GM23338 (cell line): ENCODE results near the gene PALM. TPM values are rescaled to one million over a fixed set of nuclear protein-coding genes. Genes with fewer than 3 reads are reported as not detected.

ENCODE experiments used
- ATAC-seq: fragments of 200-7000 bp; cut with Tn5 transposase; 3 replicates; pipeline ENCODE4 v1.9.1; 2020
- DNase-seq: peaks from one replicate; pipeline ENCODE4 v3.0.0-alpha.2; 2015; ENCODE audit warnings: low spot score
- H2AFZ ChIP-seq: fragments of 200-600 bp; sonication (generic); 2 replicates; pipeline ENCODE4 v1.8.0; 2016; ENCODE audit warnings: antibody characterized with exemption, mild to moderate bottlenecking, moderate library complexity
- H3F3A ChIP-seq: fragments of 200-600 bp; sonication (generic); replicated peaks from 2 replicates; pipeline ENCODE4 v1.8.0; 2017; ENCODE audit warnings: antibody characterized with exemption, mixed run types, low read depth
- H3K27ac ChIP-seq: fragments of 200-600 bp; sonication (generic); 2 replicates; pipeline ENCODE4 v1.6.1; 2016; ENCODE audit warnings: low read depth
- H3K27me3 ChIP-seq: fragments of 200-600 bp; sonication (generic); 2 replicates; pipeline ENCODE4 v1.8.0; 2016; ENCODE audit warnings: mild to moderate bottlenecking, mixed run types, moderate library complexity; ENCODE audit not compliant: insufficient read depth
- H3K36me3 ChIP-seq: fragments of 200-600 bp; sonication (generic); 2 replicates; pipeline ENCODE4 v1.8.0; 2016; ENCODE audit warnings: mild to moderate bottlenecking; ENCODE audit not compliant: insufficient read depth
- H3K4me1 ChIP-seq: fragments of 200-600 bp; sonication (generic); 2 replicates; pipeline ENCODE4 v1.8.0; 2016; ENCODE audit warnings: mild to moderate bottlenecking, moderate library complexity; ENCODE audit not compliant: insufficient read depth
- H3K4me2 ChIP-seq: fragments of 200-600 bp; sonication (generic); 2 replicates; pipeline ENCODE4 v1.7.1; 2017; ENCODE audit warnings: mixed run types
- H3K4me3 ChIP-seq: fragments of 200-600 bp; sonication (generic); 2 replicates; pipeline ENCODE4 v1.6.1; 2016; ENCODE audit warnings: mixed run types
- H3K79me2 ChIP-seq: fragments of 200-600 bp; sonication (generic); replicated peaks from 2 replicates; pipeline ENCODE4 v1.8.0; 2017; ENCODE audit warnings: mild to moderate bottlenecking; ENCODE audit not compliant: insufficient read depth
- H3K9me2 ChIP-seq: fragments of 200-600 bp; sonication (generic); 2 replicates; pipeline ENCODE4 v1.8.0; 2017; ENCODE audit not compliant: insufficient read depth
- H4K20me1 ChIP-seq: fragments of 200-600 bp; sonication (generic); replicated peaks from 2 replicates; pipeline ENCODE4 v1.8.0; 2017; ENCODE audit warnings: mild to moderate bottlenecking; ENCODE audit not compliant: insufficient read depth
- H3K27ac Mint-ChIP-seq: 2 replicates; pipeline ENCODE4 v1.8.0; 2020; ENCODE audit warnings: inconsistent platforms, mild to moderate bottlenecking, moderate library complexity, mixed read lengths
- H3K27me3 Mint-ChIP-seq: 3 replicates; pipeline ENCODE4 v1.8.0; 2022; ENCODE audit warnings: low read depth, mild to moderate bottlenecking, moderate library complexity, mixed read lengths, inconsistent platforms; ENCODE audit not compliant: insufficient read depth, poor library complexity
- H3K36me3 Mint-ChIP-seq: 3 replicates; pipeline ENCODE4 v1.8.0; 2021; ENCODE audit warnings: low read depth, mild to moderate bottlenecking, inconsistent platforms, moderate library complexity, mixed read lengths
- H3K4me1 Mint-ChIP-seq: 3 replicates; pipeline ENCODE4 v1.8.0; 2020; ENCODE audit warnings: mild to moderate bottlenecking, inconsistent platforms, mixed read lengths
- H3K4me3 Mint-ChIP-seq: 3 replicates; pipeline ENCODE4 v1.8.0; 2021; ENCODE audit warnings: moderate library complexity, mild to moderate bottlenecking, inconsistent platforms, mixed read lengths
- H3K9me3 Mint-ChIP-seq: 3 replicates; pipeline ENCODE4 v1.8.0; 2020; ENCODE audit warnings: moderate library complexity, mild to moderate bottlenecking, inconsistent platforms, mixed read lengths
- CREB1 ChIP-seq: fragments of 250-450 bp; sonication (Bioruptor Pico); IDR thresholded peaks from 2 replicates; pipeline ENCODE4 v1.5.0; 2020; ENCODE audit warnings: low read depth, mild to moderate bottlenecking, moderate library complexity
- EZH2 ChIP-seq: fragments of 200-600 bp; sonication (generic); IDR thresholded peaks from one replicate; pipeline ENCODE4 v1.8.0; 2017; ENCODE audit warnings: antibody characterized with exemption, mild to moderate bottlenecking, low read depth; ENCODE audit not compliant: unreplicated experiment
- EZH2phosphoT487 ChIP-seq: fragments of 200-600 bp; sonication (generic); IDR thresholded peaks from one replicate; pipeline ENCODE4 v1.8.1; 2018; ENCODE audit warnings: antibody characterized with exemption; ENCODE audit not compliant: unreplicated experiment
- JUNB ChIP-seq: IDR thresholded peaks from one replicate; pipeline ENCODE4 v1.6.1; 2016; ENCODE audit warnings: antibody characterized with exemption; ENCODE audit not compliant: unreplicated experiment
- NANOG ChIP-seq: IDR thresholded peaks from 2 replicates; pipeline ENCODE4 v1.6.1; 2016; ENCODE audit warnings: antibody characterized with exemption, borderline replicate concordance
- POLR2AphosphoS5 ChIP-seq: IDR thresholded peaks from 2 replicates; pipeline ENCODE4 v1.6.1; 2016; ENCODE audit warnings: antibody characterized with exemption, low read depth
- STAT1 ChIP-seq: IDR thresholded peaks from one replicate; pipeline ENCODE4 v1.6.1; 2016; ENCODE audit warnings: antibody characterized with exemption; ENCODE audit not compliant: unreplicated experiment
- ZNF114 ChIP-seq: fragments of 250-450 bp; sonication (Bioruptor Pico); IDR thresholded peaks from 2 replicates; pipeline ENCODE4 v1.5.0; 2020; ENCODE audit warnings: mild to moderate bottlenecking, moderate library complexity
- ZNF331 ChIP-seq: fragments of 250-450 bp; sonication (Bioruptor Pico); IDR thresholded peaks from 2 replicates; pipeline ENCODE4 v1.5.0; 2020; ENCODE audit warnings: low read depth, mild to moderate bottlenecking, moderate library complexity
- polyA plus RNA-seq: library from polyadenylated mRNA; unstranded; fragments of >200 nt; fragmentation: Nextera tagmentation; extraction: Ambion mirVana; gene quantifications from 2 replicates; pipeline ENCODE4 v1.2.1, GENCODE V29; 2016
- total RNA-seq: library from RNA; depleted of rRNA; stranded (reverse); fragments of >200 nt; shearing (Covaris generic); gene quantifications from 2 replicates; pipeline ENCODE4 v1.2.3, GENCODE V29; 2014
- TF ChIP-seq, protein P1 (sequence below), 2 experiments: fragments of 200-600 bp in 1 of 2; sonication (generic) in 1 of 2; conservative IDR thresholded peaks; 2 replicates each; pipeline versions ENCODE4 v1.5.1 to v1.6.1; 2016 to 2017; ENCODE audit warnings: antibody characterized with exemption in 2 of 2, low read depth in 2 of 2, mild to moderate bottlenecking in 2 of 2, moderate library complexity in 1 of 2
- TF ChIP-seq, protein P2 (sequence below): fragments of 250-450 bp; sonication (Bioruptor Pico); IDR thresholded peaks from 2 replicates; pipeline ENCODE4 v1.5.0; 2020; ENCODE audit warnings: mild to moderate bottlenecking, moderate library complexity
- TF ChIP-seq, protein P3 (sequence below): IDR thresholded peaks from 2 replicates; pipeline ENCODE4 v1.6.1; 2016; ENCODE audit warnings: antibody characterized with exemption
- TF ChIP-seq, protein P4 (sequence below): IDR thresholded peaks from one replicate; pipeline ENCODE4 v1.6.1; 2018; ENCODE audit warnings: antibody characterized with exemption; ENCODE audit not compliant: unreplicated experiment

PALM gene
- total and polyA plus RNA-seq, 2 experiments from 2014 or later, result 3.8 to 26.1 TPM

DNA sequence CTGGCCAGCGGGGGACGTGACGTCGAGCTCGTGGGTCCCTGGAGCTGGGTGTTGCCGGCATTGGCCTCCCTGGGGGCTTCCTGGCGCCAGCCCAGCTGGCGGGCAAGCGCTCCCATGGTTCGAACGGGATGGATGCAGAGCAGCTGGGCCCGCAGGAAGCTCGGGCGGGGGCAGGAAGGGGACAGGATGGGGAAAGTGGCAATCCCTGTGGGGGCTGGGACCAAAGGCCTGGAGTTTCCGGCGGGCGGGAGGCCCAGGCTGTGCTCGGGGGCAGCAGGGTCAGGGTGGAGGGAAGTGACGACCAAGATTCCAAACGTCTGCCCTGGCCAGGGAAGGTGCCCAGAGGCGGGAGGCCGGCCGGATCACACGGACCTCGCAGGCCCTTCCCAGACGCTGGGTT is 19.3 kb downstream of the PALM start:
- TF ChIP-seq, protein P1, sequence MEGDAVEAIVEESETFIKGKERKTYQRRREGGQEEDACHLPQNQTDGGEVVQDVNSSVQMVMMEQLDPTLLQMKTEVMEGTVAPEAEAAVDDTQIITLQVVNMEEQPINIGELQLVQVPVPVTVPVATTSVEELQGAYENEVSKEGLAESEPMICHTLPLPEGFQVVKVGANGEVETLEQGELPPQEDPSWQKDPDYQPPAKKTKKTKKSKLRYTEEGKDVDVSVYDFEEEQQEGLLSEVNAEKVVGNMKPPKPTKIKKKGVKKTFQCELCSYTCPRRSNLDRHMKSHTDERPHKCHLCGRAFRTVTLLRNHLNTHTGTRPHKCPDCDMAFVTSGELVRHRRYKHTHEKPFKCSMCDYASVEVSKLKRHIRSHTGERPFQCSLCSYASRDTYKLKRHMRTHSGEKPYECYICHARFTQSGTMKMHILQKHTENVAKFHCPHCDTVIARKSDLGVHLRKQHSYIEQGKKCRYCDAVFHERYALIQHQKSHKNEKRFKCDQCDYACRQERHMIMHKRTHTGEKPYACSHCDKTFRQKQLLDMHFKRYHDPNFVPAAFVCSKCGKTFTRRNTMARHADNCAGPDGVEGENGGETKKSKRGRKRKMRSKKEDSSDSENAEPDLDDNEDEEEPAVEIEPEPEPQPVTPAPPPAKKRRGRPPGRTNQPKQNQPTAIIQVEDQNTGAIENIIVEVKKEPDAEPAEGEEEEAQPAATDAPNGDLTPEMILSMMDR (conservative IDR thresholded peaks at IDR 0.05; ENCODE audit: low read depth in 2 of 2), result no peak
- TF ChIP-seq POLR2AphosphoS5 (no peak), ZNF331 (CRISPR knock-in tag) (no peak), EZH2 (no peak), EZH2phosphoT487 (no peak), NANOG (no peak), ZNF114 (CRISPR knock-in tag) (no peak), JUNB (no peak), CREB1 (no peak), STAT1 (no peak)
- TF ChIP-seq, protein P2, sequence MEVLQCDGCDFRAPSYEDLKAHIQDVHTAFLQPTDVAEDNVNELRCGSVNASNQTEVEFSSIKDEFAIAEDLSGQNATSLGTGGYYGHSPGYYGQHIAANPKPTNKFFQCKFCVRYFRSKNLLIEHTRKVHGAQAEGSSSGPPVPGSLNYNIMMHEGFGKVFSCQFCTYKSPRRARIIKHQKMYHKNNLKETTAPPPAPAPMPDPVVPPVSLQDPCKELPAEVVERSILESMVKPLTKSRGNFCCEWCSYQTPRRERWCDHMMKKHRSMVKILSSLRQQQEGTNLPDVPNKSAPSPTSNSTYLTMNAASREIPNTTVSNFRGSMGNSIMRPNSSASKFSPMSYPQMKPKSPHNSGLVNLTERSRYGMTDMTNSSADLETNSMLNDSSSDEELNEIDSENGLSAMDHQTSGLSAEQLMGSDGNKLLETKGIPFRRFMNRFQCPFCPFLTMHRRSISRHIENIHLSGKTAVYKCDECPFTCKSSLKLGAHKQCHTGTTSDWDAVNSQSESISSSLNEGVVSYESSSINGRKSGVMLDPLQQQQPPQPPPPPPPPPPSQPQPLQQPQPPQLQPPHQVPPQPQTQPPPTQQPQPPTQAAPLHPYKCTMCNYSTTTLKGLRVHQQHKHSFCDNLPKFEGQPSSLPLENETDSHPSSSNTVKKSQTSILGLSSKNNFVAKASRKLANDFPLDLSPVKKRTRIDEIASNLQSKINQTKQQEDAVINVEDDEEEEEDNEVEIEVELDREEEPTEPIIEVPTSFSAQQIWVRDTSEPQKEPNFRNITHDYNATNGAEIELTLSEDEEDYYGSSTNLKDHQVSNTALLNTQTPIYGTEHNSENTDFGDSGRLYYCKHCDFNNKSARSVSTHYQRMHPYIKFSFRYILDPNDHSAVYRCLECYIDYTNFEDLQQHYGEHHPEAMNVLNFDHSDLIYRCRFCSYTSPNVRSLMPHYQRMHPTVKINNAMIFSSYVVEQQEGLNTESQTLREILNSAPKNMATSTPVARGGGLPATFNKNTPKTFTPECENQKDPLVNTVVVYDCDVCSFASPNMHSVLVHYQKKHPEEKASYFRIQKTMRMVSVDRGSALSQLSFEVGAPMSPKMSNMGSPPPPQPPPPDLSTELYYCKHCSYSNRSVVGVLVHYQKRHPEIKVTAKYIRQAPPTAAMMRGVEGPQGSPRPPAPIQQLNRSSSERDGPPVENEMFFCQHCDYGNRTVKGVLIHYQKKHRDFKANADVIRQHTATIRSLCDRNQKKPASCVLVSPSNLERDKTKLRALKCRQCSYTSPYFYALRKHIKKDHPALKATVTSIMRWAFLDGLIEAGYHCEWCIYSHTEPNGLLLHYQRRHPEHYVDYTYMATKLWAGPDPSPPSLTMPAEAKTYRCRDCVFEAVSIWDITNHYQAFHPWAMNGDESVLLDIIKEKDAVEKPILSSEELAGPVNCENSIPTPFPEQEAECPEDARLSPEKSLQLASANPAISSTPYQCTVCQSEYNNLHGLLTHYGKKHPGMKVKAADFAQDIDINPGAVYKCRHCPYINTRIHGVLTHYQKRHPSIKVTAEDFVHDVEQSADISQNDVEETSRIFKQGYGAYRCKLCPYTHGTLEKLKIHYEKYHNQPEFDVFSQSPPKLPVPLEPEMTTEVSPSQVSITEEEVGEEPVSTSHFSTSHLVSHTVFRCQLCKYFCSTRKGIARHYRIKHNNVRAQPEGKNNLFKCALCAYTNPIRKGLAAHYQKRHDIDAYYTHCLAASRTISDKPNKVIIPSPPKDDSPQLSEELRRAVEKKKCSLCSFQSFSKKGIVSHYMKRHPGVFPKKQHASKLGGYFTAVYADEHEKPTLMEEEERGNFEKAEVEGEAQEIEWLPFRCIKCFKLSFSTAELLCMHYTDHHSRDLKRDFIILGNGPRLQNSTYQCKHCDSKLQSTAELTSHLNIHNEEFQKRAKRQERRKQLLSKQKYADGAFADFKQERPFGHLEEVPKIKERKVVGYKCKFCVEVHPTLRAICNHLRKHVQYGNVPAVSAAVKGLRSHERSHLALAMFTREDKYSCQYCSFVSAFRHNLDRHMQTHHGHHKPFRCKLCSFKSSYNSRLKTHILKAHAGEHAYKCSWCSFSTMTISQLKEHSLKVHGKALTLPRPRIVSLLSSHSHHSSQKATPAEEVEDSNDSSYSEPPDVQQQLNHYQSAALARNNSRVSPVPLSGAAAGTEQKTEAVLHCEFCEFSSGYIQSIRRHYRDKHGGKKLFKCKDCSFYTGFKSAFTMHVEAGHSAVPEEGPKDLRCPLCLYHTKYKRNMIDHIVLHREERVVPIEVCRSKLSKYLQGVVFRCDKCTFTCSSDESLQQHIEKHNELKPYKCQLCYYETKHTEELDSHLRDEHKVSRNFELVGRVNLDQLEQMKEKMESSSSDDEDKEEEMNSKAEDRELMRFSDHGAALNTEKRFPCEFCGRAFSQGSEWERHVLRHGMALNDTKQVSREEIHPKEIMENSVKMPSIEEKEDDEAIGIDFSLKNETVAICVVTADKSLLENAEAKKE (CRISPR knock-in tag), result no peak
- TF ChIP-seq, protein P3, sequence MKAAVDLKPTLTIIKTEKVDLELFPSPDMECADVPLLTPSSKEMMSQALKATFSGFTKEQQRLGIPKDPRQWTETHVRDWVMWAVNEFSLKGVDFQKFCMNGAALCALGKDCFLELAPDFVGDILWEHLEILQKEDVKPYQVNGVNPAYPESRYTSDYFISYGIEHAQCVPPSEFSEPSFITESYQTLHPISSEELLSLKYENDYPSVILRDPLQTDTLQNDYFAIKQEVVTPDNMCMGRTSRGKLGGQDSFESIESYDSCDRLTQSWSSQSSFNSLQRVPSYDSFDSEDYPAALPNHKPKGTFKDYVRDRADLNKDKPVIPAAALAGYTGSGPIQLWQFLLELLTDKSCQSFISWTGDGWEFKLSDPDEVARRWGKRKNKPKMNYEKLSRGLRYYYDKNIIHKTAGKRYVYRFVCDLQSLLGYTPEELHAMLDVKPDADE, result no peak
- TF ChIP-seq, protein P4, sequence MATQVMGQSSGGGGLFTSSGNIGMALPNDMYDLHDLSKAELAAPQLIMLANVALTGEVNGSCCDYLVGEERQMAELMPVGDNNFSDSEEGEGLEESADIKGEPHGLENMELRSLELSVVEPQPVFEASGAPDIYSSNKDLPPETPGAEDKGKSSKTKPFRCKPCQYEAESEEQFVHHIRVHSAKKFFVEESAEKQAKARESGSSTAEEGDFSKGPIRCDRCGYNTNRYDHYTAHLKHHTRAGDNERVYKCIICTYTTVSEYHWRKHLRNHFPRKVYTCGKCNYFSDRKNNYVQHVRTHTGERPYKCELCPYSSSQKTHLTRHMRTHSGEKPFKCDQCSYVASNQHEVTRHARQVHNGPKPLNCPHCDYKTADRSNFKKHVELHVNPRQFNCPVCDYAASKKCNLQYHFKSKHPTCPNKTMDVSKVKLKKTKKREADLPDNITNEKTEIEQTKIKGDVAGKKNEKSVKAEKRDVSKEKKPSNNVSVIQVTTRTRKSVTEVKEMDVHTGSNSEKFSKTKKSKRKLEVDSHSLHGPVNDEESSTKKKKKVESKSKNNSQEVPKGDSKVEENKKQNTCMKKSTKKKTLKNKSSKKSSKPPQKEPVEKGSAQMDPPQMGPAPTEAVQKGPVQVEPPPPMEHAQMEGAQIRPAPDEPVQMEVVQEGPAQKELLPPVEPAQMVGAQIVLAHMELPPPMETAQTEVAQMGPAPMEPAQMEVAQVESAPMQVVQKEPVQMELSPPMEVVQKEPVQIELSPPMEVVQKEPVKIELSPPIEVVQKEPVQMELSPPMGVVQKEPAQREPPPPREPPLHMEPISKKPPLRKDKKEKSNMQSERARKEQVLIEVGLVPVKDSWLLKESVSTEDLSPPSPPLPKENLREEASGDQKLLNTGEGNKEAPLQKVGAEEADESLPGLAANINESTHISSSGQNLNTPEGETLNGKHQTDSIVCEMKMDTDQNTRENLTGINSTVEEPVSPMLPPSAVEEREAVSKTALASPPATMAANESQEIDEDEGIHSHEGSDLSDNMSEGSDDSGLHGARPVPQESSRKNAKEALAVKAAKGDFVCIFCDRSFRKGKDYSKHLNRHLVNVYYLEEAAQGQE, result no peak
- H3K4me1 ChIP-seq, result no peaks in the 10 kb centered on the region
- Mint-ChIP-seq H3K27me3 (no peaks in the 10 kb centered on the region), H3K9me3 (peaks cover 2% of the 10 kb centered on the region; the same call in 1 of the 3 replicates), H3K36me3 (no peaks in the 10 kb centered on the region), H3K27ac (no peak overlapping the region), H3K4me3 (no peak overlapping the region), H3K4me1 (no peaks in the 10 kb centered on the region; the same call in 2 of the 3 replicates)
- no peaks in the 10 kb centered on the region; the same call in 1 of the 2 replicates for H4K20me1 ChIP-seq
- no peaks in the 10 kb centered on the region for H3F3A ChIP-seq
- H3K36me3 ChIP-seq, result no peaks in the 10 kb centered on the region; the same call in 1 of the 2 replicates
- no peak overlapping the region for H3K4me2 ChIP-seq
- no peak for DNase-seq
- H3K9me2 ChIP-seq, result no peaks in the 10 kb centered on the region
- H3K4me3 ChIP-seq, result no peak overlapping the region
- ATAC-seq, result no peak; the same call in 2 of the 3 replicates
- no peak overlapping the region for H3K27ac ChIP-seq
- no peaks in the 10 kb centered on the region for H3K27me3 ChIP-seq
- H2AFZ ChIP-seq, result no peak overlapping the region
- H3K79me2 ChIP-seq, result no peaks in the 10 kb centered on the region
